PC-9 (cell line): ENCODE measurements around the gene PCED1A. TPM values are rescaled to one million over a fixed set of nuclear protein-coding genes. Genes with fewer than 3 reads are reported as not detected.

Experiments used
- BruUV-seq: library from RNA; stranded (reverse); fragments of 400-500 nt; replicated peaks from 2 replicates; lab custom pipeline; 2021; lab: Mats Ljungman, UMichigan
- CTCF ChIA-PET: fragments of 300-600 bp; sonication (Branson Sonifier 250); formaldehyde crosslinking; loops from one replicate; lab custom pipeline; 2022; ENCODE audit warnings: antibody characterized with exemption; lab: Charles Lee
- POLR2A ChIA-PET: fragments of 300-600 bp; sonication (Branson Sonifier 250); formaldehyde crosslinking; loops from one replicate; lab custom pipeline; 2022; ENCODE audit warnings: antibody characterized with exemption; ENCODE audit not compliant: unreplicated experiment; lab: Charles Lee
- DNase-seq, 2 experiments: peaks; one replicate each; pipeline versions ENCODE4 v3.0.0 to v3.0.0-alpha.2; 2015 to 2022; ENCODE audit warnings: mixed read lengths in 1 of 2
- H2AFZ ChIP-seq: fragments of 200-600 bp; sonication (generic); 2 replicates; pipeline ENCODE4 v1.8.1; 2017; ENCODE audit warnings: antibody characterized with exemption
- H3F3A ChIP-seq: fragments of 200-600 bp; sonication (generic); 2 replicates; pipeline ENCODE4 v1.8.1; 2017; ENCODE audit warnings: antibody characterized with exemption, mild to moderate bottlenecking, low read depth; ENCODE audit not compliant: insufficient read depth
- H3K27ac ChIP-seq: fragments of 200-600 bp; sonication (generic); 2 replicates; pipeline ENCODE4 v1.6.1; 2016; ENCODE audit warnings: mixed run types
- H3K27me3 ChIP-seq: fragments of 200-600 bp; sonication (generic); 2 replicates; pipeline ENCODE4 v1.6.1; 2016; ENCODE audit warnings: low read depth, mixed run types; ENCODE audit not compliant: insufficient read depth
- H3K36me3 ChIP-seq: fragments of 200-600 bp; sonication (generic); 2 replicates; pipeline ENCODE4 v1.6.1; 2016; ENCODE audit warnings: low read depth, mixed run types
- H3K4me1 ChIP-seq: fragments of 200-600 bp; sonication (generic); replicated peaks from 2 replicates; pipeline ENCODE4 v1.6.1; 2016; ENCODE audit warnings: mixed run types; ENCODE audit not compliant: insufficient read depth
- H3K4me2 ChIP-seq: fragments of 200-600 bp; sonication (generic); 2 replicates; pipeline ENCODE4 v1.6.1; 2017; ENCODE audit warnings: mixed run types
- H3K4me3 ChIP-seq: fragments of 200-600 bp; sonication (generic); 2 replicates; pipeline ENCODE4 v1.6.1; 2016; ENCODE audit warnings: mixed run types
- H3K79me2 ChIP-seq: fragments of 200-600 bp; sonication (generic); 2 replicates; pipeline ENCODE4 v1.6.1; 2017; ENCODE audit warnings: low read depth, mixed run types
- H3K9me2 ChIP-seq: fragments of 200-600 bp; sonication (generic); 2 replicates; pipeline ENCODE4 v1.8.1; 2017; ENCODE audit warnings: mild to moderate bottlenecking; ENCODE audit not compliant: insufficient read depth
- H3K9me3 ChIP-seq: fragments of 200-600 bp; sonication (generic); 2 replicates; pipeline ENCODE4 v1.8.1; 2016; ENCODE audit warnings: low read depth; ENCODE audit not compliant: insufficient read depth
- H4K20me1 ChIP-seq: fragments of 200-600 bp; sonication (generic); 2 replicates; pipeline ENCODE4 v1.8.1; 2017; ENCODE audit not compliant: insufficient read depth
- EZH2 ChIP-seq: fragments of 200-600 bp; sonication (generic); IDR thresholded peaks from 2 replicates; pipeline ENCODE4 v1.8.0; 2017; ENCODE audit warnings: antibody characterized with exemption, low read depth
- intact Hi-C: fragments of 100-400 bp; cut with micrococcal nuclease; formaldehyde crosslinking; loops from one replicate; pipeline ENCODE4 v1.10.0; 2022; ENCODE audit not compliant: unreplicated experiment
- total RNA-seq: library from RNA; stranded (reverse); gene quantifications from 2 replicates; pipeline ENCODE4 v1.2.3, GENCODE V29; 2021
- TF ChIP-seq, protein P1 (sequence below): fragments of 200-600 bp; sonication (generic); conservative IDR thresholded peaks from 2 replicates; pipeline ENCODE4 v1.6.1; 2017; ENCODE audit warnings: mixed run types, antibody characterized with exemption, mild to moderate bottlenecking, moderate library complexity

Gene PCED1A
- total RNA-seq, 1 experiment from 2014 or later, result 47.9 TPM

- no peak for DNase-seq
- Histone ChIP-seq H3K36me3 (peaks cover 4% of the 10 kb centered on the region; the same call in 1 of the 2 replicates), H3K9me3 (no peaks in the 10 kb centered on the region), H3K79me2 (peaks cover 55% of the 10 kb centered on the region), H4K20me1 (peaks cover 6% of the 10 kb centered on the region), H3K4me2 (no peak overlapping the region), H3F3A (no peaks in the 10 kb centered on the region), H3K27ac (no peak overlapping the region), H3K27me3 (no peaks in the 10 kb centered on the region), H3K4me1 (no peaks in the 10 kb centered on the region), H2AFZ (no peak overlapping the region), H3K4me3 (no peak overlapping the region), H3K9me2 (no peaks in the 10 kb centered on the region)
- POLR2A ChIA-PET, result no interaction called here
- no TSS peak for BruUV-seq
- CTCF ChIA-PET, result interaction anchor here (0.5 kb wide), 1 partner anchor 77 kb away, joined by 6 read pairs; no protein-coding TSS in a partner anchor
- intact Hi-C loops, result no loop called here
- TF ChIP-seq, protein P1, sequence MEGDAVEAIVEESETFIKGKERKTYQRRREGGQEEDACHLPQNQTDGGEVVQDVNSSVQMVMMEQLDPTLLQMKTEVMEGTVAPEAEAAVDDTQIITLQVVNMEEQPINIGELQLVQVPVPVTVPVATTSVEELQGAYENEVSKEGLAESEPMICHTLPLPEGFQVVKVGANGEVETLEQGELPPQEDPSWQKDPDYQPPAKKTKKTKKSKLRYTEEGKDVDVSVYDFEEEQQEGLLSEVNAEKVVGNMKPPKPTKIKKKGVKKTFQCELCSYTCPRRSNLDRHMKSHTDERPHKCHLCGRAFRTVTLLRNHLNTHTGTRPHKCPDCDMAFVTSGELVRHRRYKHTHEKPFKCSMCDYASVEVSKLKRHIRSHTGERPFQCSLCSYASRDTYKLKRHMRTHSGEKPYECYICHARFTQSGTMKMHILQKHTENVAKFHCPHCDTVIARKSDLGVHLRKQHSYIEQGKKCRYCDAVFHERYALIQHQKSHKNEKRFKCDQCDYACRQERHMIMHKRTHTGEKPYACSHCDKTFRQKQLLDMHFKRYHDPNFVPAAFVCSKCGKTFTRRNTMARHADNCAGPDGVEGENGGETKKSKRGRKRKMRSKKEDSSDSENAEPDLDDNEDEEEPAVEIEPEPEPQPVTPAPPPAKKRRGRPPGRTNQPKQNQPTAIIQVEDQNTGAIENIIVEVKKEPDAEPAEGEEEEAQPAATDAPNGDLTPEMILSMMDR, result no peak
- no peak for TF ChIP-seq EZH2
Observed at GRCh38 chr20:2880650-2881049, 40.2 kb upstream of the PCED1A start.

- no peaks in the 10 kb centered on the region for H3F3A ChIP-seq
- H3K27me3 ChIP-seq, result no peaks in the 10 kb centered on the region
- no TSS peak for BruUV-seq
- no peak overlapping the region for H3K4me2 ChIP-seq
- DNase-seq, result no peak
- H4K20me1 ChIP-seq, result peaks cover 4% of the 10 kb centered on the region
- H3K9me3 ChIP-seq, result no peaks in the 10 kb centered on the region
- ChIA-PET CTCF (no interaction called here), POLR2A (interaction anchor here (0.6 kb wide), 1 partner anchor 9 kb away, joined by 10 read pairs; no protein-coding TSS in a partner anchor)
- TF ChIP-seq, protein P1, result no peak
- no peak for TF ChIP-seq EZH2
- intact Hi-C loops, result no loop called here
- H3K36me3 ChIP-seq, result peaks cover 4% of the 10 kb centered on the region; the same call in 1 of the 2 replicates
- H3K4me1 ChIP-seq, result peaks cover 7% of the 10 kb centered on the region; the same call in 1 of the 2 replicates
- H3K27ac ChIP-seq, result no peak overlapping the region
- H3K9me2 ChIP-seq, result no peaks in the 10 kb centered on the region
- no peak overlapping the region for H3K4me3 ChIP-seq
- no peak overlapping the region for H2AFZ ChIP-seq
- peaks cover 65% of the 10 kb centered on the region for H3K79me2 ChIP-seq
Observed at GRCh38 chr20:2879146-2879545, 38.7 kb upstream of the PCED1A start.

- Histone ChIP-seq H3K9me3 (no peaks in the 10 kb centered on the region), H3K9me2 (no peaks in the 10 kb centered on the region), H3K4me1 (peaks cover 7% of the 10 kb centered on the region; the same call in 1 of the 2 replicates), H3K27me3 (no peaks in the 10 kb centered on the region), H2AFZ (no peak overlapping the region), H3K36me3 (peaks cover 4% of the 10 kb centered on the region; the same call in 1 of the 2 replicates), H3F3A (no peaks in the 10 kb centered on the region), H3K4me2 (no peak overlapping the region), H4K20me1 (no peaks in the 10 kb centered on the region; the same call in 1 of the 2 replicates), H3K27ac (no peak overlapping the region), H3K4me3 (no peak overlapping the region), H3K79me2 (peaks cover 65% of the 10 kb centered on the region)
- no TSS peak for BruUV-seq
- no peak for TF ChIP-seq EZH2
- TF ChIP-seq, protein P1, result no peak
- DNase-seq, result no peak
- POLR2A ChIA-PET, result no interaction called here
- CTCF ChIA-PET, result no interaction called here
- intact Hi-C loops, result no loop called here
Observed at GRCh38 chr20:2878515-2878914, 38.1 kb upstream of the PCED1A start.
